Measurements from ENCODE around the gene BCAS3.

DNA sequence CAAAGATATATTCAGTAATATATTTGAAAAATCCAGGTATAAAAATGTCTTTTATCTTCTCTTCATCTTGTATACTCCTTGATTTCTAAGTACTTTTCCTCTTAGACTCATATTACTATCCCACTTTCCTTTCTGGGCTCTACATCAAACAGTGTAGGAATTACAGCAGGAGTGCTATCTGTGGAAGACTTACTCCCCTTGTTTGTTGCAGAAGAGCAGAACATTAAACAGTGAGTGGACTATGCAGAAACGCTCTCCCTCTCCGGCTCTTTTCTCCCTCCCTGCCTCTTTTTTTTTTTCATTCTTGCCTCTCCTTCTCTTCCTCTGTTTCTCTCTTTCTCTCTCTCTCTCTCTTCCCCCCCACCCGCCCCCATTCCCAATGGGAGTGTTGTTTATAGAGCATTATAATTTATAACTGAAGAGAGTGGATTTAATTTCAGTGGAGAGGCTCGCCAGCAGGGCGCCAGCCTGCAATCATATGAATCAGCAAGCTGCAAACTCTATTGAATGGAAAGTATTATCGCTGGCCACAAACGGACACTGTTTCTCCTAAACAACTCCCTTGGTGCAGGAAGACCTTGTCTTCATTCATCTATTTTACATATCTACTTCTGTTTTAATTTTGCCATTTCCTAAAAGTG, 479.7 kb downstream of the BCAS3 start:
- TF ChIP-seq, protein P1, sequence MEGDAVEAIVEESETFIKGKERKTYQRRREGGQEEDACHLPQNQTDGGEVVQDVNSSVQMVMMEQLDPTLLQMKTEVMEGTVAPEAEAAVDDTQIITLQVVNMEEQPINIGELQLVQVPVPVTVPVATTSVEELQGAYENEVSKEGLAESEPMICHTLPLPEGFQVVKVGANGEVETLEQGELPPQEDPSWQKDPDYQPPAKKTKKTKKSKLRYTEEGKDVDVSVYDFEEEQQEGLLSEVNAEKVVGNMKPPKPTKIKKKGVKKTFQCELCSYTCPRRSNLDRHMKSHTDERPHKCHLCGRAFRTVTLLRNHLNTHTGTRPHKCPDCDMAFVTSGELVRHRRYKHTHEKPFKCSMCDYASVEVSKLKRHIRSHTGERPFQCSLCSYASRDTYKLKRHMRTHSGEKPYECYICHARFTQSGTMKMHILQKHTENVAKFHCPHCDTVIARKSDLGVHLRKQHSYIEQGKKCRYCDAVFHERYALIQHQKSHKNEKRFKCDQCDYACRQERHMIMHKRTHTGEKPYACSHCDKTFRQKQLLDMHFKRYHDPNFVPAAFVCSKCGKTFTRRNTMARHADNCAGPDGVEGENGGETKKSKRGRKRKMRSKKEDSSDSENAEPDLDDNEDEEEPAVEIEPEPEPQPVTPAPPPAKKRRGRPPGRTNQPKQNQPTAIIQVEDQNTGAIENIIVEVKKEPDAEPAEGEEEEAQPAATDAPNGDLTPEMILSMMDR (conservative IDR thresholded peaks at IDR 0.05; ENCODE audit: low read depth, low read length) = no peak
- TF ChIP-seq EZH2 (IDR thresholded peaks at IDR 0.05; ENCODE audit: borderline replicate concordance, low read depth, low read length, poor library complexity, severe bottlenecking) = no peak

Data from A673 (cell line).